Esophagus muscularis mucosa (tissue), 3 donors: ENCODE data around the gene VWC2.

Experiments used
- POLR2A ChIP-seq: fragments of 450-650 bp; IDR thresholded peaks from one replicate; pipeline ENCODE4 v1.6.1; 2017; ENCODE audit warnings: antibody characterized with exemption, moderate library complexity, mild to moderate bottlenecking, low read depth
- POLR2AphosphoS5 ChIP-seq, 2 donors: sonication (generic); formaldehyde crosslinking; IDR thresholded peaks; one replicate each; pipeline ENCODE4 v1.6.1; 2017; ENCODE audit warnings: antibody characterized with exemption in 2 of 2
- TF ChIP-seq, protein P1 (sequence below), 3 experiments: fragments of 200-600 bp in 2 of 3; fragments of 450-650 bp in 1 of 3; sonication (generic) in 2 of 3; IDR thresholded peaks; one replicate each; pipeline ENCODE4 v1.5.1; 2017 to 2019; ENCODE audit warnings: antibody characterized with exemption in 3 of 3, mild to moderate bottlenecking in 2 of 3, moderate library complexity in 1 of 3

DNA sequence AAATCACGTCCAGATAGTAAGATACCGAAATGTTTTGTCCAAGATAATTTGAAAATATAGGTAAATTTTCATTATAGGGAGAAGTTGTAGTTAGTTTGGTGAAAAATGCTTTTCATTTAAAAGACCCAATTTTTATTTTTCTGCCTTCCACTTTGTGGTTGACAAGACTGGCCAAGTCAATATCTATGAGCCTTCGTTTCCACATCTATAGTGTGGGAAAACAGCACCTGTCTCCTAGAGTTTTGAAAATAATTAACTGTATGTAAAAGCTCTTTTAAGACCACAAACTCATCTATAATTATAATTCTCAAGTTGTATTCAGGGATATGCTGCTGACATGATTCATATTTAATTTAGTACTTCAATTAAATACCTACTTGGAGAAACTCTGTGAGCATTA, 102.8 kb downstream of the VWC2 start:
- TF ChIP-seq, protein P1, sequence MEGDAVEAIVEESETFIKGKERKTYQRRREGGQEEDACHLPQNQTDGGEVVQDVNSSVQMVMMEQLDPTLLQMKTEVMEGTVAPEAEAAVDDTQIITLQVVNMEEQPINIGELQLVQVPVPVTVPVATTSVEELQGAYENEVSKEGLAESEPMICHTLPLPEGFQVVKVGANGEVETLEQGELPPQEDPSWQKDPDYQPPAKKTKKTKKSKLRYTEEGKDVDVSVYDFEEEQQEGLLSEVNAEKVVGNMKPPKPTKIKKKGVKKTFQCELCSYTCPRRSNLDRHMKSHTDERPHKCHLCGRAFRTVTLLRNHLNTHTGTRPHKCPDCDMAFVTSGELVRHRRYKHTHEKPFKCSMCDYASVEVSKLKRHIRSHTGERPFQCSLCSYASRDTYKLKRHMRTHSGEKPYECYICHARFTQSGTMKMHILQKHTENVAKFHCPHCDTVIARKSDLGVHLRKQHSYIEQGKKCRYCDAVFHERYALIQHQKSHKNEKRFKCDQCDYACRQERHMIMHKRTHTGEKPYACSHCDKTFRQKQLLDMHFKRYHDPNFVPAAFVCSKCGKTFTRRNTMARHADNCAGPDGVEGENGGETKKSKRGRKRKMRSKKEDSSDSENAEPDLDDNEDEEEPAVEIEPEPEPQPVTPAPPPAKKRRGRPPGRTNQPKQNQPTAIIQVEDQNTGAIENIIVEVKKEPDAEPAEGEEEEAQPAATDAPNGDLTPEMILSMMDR (IDR thresholded peaks at IDR 0.05) = no peak
- TF ChIP-seq POLR2A (no peak), POLR2AphosphoS5 (IDR thresholded peaks at IDR 0.05) (no peak)
